Measurements from ENCODE around the gene WDR88.
"Not testable (repeated sequence)": the region's sequence is repeated elsewhere in the genome, so short reads cannot be mapped to it uniquely, and the experiment has no call there.

DNA sequence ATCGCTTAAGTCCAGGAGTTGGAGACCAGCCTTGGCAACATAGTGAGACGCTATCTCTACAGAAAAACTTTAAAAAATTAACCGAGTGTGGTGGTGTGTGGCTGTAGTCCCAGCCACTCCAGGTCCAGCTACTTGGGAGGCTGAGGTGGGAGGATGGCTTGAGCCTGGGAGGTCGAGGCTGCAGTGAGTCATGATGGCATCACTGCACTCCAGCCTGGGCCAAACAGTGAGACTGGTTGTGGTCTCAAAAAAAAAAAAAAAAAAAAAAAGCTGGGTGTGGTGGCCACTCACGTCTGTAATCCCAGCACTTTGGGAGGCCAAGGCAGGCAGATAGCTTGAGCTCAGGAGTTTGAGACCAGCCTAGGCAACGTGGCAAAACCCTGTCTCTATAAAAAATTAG, 34.1 kb downstream of the WDR88 start:
- TF ChIP-seq POLR2A (IDR thresholded peaks at IDR 0.05) = not testable (repeated sequence)
- TF ChIP-seq, protein P1, sequence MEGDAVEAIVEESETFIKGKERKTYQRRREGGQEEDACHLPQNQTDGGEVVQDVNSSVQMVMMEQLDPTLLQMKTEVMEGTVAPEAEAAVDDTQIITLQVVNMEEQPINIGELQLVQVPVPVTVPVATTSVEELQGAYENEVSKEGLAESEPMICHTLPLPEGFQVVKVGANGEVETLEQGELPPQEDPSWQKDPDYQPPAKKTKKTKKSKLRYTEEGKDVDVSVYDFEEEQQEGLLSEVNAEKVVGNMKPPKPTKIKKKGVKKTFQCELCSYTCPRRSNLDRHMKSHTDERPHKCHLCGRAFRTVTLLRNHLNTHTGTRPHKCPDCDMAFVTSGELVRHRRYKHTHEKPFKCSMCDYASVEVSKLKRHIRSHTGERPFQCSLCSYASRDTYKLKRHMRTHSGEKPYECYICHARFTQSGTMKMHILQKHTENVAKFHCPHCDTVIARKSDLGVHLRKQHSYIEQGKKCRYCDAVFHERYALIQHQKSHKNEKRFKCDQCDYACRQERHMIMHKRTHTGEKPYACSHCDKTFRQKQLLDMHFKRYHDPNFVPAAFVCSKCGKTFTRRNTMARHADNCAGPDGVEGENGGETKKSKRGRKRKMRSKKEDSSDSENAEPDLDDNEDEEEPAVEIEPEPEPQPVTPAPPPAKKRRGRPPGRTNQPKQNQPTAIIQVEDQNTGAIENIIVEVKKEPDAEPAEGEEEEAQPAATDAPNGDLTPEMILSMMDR (IDR thresholded peaks at IDR 0.05) = not testable (repeated sequence)

Measured in body of pancreas (tissue), 4 donors.